IPS-18a (cell line): ENCODE results near the gene LRP2BP.

ENCODE experiments used
- H3K27ac ChIP-seq: one replicate; pipeline ENCODE4 v1.5.1; 2013; ENCODE audit warnings: low read length
- H3K27me3 ChIP-seq: one replicate; pipeline ENCODE4 v1.6.1; 2013; ENCODE audit warnings: mild to moderate bottlenecking, low read length; ENCODE audit not compliant: control insufficient read depth, insufficient read depth
- H3K36me3 ChIP-seq: one replicate; pipeline ENCODE4 v1.6.1; 2013; ENCODE audit warnings: low read depth, low read length; ENCODE audit not compliant: control insufficient read depth
- H3K4me1 ChIP-seq: one replicate; pipeline ENCODE4 v1.6.1; 2013; ENCODE audit warnings: low read depth, low read length; ENCODE audit not compliant: control insufficient read depth
- H3K4me3 ChIP-seq: one replicate; pipeline ENCODE4 v1.5.1; 2013; ENCODE audit warnings: low read length
- H3K9ac ChIP-seq: one replicate; pipeline ENCODE4 v1.6.1; 2013; ENCODE audit warnings: mild to moderate bottlenecking, low read length, moderate library complexity
- H3K9me3 ChIP-seq: one replicate; pipeline ENCODE4 v1.6.1; 2013; ENCODE audit warnings: low read depth, low read length; ENCODE audit not compliant: control insufficient read depth

LRP2BP gene

GRCh38 chr4:185395238-185395955, at the start of gene LRP2BP:
LRP2BP (minus strand) TSS chr4:185395924; CDS start chr4:185378186, 17,738 bp downstream.
- Histone ChIP-seq H3K4me1 (peaks cover 5% of the 10 kb centered on the region), H3K27ac (no peak within 1 kb of the TSS), H3K9me3 (no peaks in the 10 kb centered on the region), H3K9ac (peak within 1 kb of the TSS; percentile 43), H3K36me3 (peaks cover 7% of the 10 kb centered on the region), H3K4me3 (peak within 1 kb of the TSS; percentile 71), H3K27me3 (peaks cover 19% of the 10 kb centered on the region)

- H3K27ac ChIP-seq, result no peak overlapping the region
- no peaks in the 10 kb centered on the region for H3K36me3 ChIP-seq
- no peaks in the 10 kb centered on the region for H3K4me1 ChIP-seq
- no peaks in the 10 kb centered on the region for H3K9me3 ChIP-seq
- H3K4me3 ChIP-seq, result no peak overlapping the region
- no peaks in the 10 kb centered on the region for H3K27me3 ChIP-seq
- H3K9ac ChIP-seq, result no peak overlapping the region
Observed at GRCh38 chr4:185445209-185445608, 49.5 kb upstream of the LRP2BP start.

DNA sequence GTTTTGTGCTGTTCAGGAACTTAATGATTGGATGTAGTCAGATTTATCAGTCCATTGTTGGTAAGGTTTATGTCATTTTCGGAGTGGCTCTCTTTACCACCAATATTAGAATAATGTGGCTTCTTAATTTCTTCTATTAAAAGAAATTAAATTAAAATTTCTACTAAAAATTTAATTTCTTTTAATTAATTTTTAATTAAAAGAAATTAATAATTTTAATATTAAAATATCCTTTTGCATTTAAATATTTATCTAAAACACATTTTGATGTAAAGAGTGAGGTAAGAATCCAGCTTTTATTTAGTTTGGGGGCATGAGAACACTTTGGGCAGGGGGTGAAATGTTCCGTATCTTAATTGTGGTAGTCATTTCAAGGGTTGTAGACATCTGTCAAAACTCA, 45.8 kb upstream of the LRP2BP start:
- H3K27ac ChIP-seq, result no peak overlapping the region
- H3K4me1 ChIP-seq, result no peaks in the 10 kb centered on the region
- no peaks in the 10 kb centered on the region for H3K27me3 ChIP-seq
- H3K9ac ChIP-seq, result no peak overlapping the region
- no peaks in the 10 kb centered on the region for H3K36me3 ChIP-seq
- H3K9me3 ChIP-seq, result no peaks in the 10 kb centered on the region
- no peak overlapping the region for H3K4me3 ChIP-seq

- no peak overlapping the region for H3K27ac ChIP-seq
- H3K27me3 ChIP-seq, result no peaks in the 10 kb centered on the region
- no peak overlapping the region for H3K4me3 ChIP-seq
- no peak overlapping the region for H3K9ac ChIP-seq
- no peaks in the 10 kb centered on the region for H3K9me3 ChIP-seq
- no peaks in the 10 kb centered on the region for H3K36me3 ChIP-seq
- no peaks in the 10 kb centered on the region for H3K4me1 ChIP-seq
Observed at GRCh38 chr4:185437809-185438208, 42.1 kb upstream of the LRP2BP start.

GRCh38 chr4:185435466-185435865, 39.7 kb upstream of the LRP2BP start:
- no peaks in the 10 kb centered on the region for H3K36me3 ChIP-seq
- H3K4me1 ChIP-seq, result no peaks in the 10 kb centered on the region
- H3K4me3 ChIP-seq, result no peak overlapping the region
- H3K9ac ChIP-seq, result no peak overlapping the region
- H3K27ac ChIP-seq, result no peak overlapping the region
- no peaks in the 10 kb centered on the region for H3K27me3 ChIP-seq
- H3K9me3 ChIP-seq, result no peaks in the 10 kb centered on the region

DNA sequence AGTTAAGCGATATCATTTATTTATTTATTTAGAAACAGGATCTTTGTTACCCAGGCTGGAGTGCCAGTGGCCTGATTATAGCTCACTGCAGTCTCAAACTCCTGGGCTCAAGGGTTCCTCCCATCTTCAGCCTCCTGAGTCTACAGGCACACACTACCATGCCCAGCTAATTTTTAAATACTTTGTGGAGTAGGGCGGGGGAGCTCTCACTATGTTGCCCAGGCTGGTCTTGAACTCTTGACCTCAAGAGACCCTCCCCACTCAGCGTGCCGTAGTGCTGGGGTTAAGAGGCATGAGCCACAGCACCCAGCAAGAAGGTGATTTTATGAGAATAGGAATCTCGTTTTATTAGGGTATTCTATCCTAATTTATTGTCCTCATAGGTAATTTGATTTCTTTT, 33.9 kb upstream of the LRP2BP start:
- no peak overlapping the region for H3K9ac ChIP-seq
- H3K27me3 ChIP-seq, result no peaks in the 10 kb centered on the region
- no peak overlapping the region for H3K4me3 ChIP-seq
- H3K27ac ChIP-seq, result no peak overlapping the region
- H3K36me3 ChIP-seq, result no peaks in the 10 kb centered on the region
- no peaks in the 10 kb centered on the region for H3K9me3 ChIP-seq
- peaks cover 3% of the 10 kb centered on the region for H3K4me1 ChIP-seq

GRCh38 chr4:185426960-185427688, 31.4 kb upstream of the LRP2BP start:
- no peak overlapping the region for H3K27ac ChIP-seq
- H3K36me3 ChIP-seq, result peaks cover 1% of the 10 kb centered on the region
- H3K4me1 ChIP-seq, result peaks cover 4% of the 10 kb centered on the region
- H3K27me3 ChIP-seq, result no peaks in the 10 kb centered on the region
- H3K4me3 ChIP-seq, result no peak overlapping the region
- no peaks in the 10 kb centered on the region for H3K9me3 ChIP-seq
- no peak overlapping the region for H3K9ac ChIP-seq

DNA sequence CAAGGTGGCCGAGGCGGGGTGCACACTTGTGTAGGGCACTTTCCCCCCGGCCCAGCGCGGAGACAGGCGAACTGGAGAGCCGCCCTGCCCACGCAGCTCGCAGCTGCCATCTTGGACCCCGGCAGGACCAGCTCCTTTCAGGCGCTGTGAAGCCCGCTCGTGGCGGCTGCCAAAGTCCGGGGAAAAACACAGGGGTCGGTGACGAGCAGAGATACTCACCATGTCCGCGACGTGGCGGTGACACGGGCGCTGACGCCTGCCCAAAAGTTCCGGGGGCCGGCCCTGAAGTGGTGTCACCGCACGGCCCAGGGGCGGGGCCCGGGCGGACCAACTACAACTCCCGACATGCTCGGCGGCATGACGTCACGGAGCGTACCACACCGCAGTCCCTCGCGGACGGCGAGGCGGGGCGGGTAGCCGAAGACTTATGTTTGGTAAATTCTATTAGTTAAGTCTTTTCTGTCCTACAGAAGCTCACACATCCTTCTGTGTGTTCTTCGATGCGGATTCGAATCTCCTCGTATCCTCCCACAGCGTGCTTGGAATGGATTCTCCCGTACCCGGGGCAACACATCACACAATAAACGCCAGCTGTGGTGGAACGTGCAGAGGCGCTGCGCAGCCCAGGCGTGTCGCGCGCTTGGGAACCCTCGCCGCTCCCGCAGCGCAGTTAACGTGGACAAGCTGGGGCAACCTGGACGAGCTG, 30.1 kb upstream of the LRP2BP start, which contains the start of gene UFSP2:
Gene UFSP2, minus strand, starts transcription at position 318 of the 706 bp plus-strand sequence. Its CDS starts 96 bp downstream, at position 222.
- peak within 1 kb of the TSS; percentile 99 for H3K9ac ChIP-seq
- peaks cover 4% of the 10 kb centered on the region for H3K4me1 ChIP-seq
- no peaks in the 10 kb centered on the region for H3K9me3 ChIP-seq
- peak within 1 kb of the TSS; percentile 84 for H3K4me3 ChIP-seq
- peaks cover 2% of the 10 kb centered on the region for H3K36me3 ChIP-seq
- H3K27ac ChIP-seq, result peak within 1 kb of the TSS; percentile 99
- no peaks in the 10 kb centered on the region for H3K27me3 ChIP-seq

- Histone ChIP-seq H3K4me1 (peaks cover 4% of the 10 kb centered on the region), H3K9ac (peak overlapping the region; percentile 99), H3K27ac (peak overlapping the region; percentile 99), H3K4me3 (peak overlapping the region; percentile 84), H3K9me3 (no peaks in the 10 kb centered on the region), H3K27me3 (no peaks in the 10 kb centered on the region), H3K36me3 (peaks cover 2% of the 10 kb centered on the region)
Observed at GRCh38 chr4:185424905-185425646, 29.4 kb upstream of the LRP2BP start.

GRCh38 chr4:185421366-185422124, 25.8 kb upstream of the LRP2BP start:
- H3K9me3 ChIP-seq, result no peaks in the 10 kb centered on the region
- peaks cover 8% of the 10 kb centered on the region for H3K36me3 ChIP-seq
- H3K4me3 ChIP-seq, result no peak overlapping the region
- H3K27ac ChIP-seq, result no peak overlapping the region
- H3K9ac ChIP-seq, result no peak overlapping the region
- no peaks in the 10 kb centered on the region for H3K27me3 ChIP-seq
- H3K4me1 ChIP-seq, result peaks cover 4% of the 10 kb centered on the region
